AG04450 (cell line): Measurements from ENCODE around the gene FAM110D. TPM values are rescaled to one million over a fixed set of nuclear protein-coding genes. Genes with fewer than 3 reads are reported as not detected.

Source experiments
- CTCF ChIA-PET: fragments of 300-600, 350-600 bp; formaldehyde crosslinking; extraction: SDS; loops from one replicate; lab custom pipeline; 2022; ENCODE audit warnings: antibody characterized with exemption, inconsistent platforms; lab: Charles Lee
- POLR2A ChIA-PET: fragments of 350-600 bp; formaldehyde crosslinking; extraction: SDS; loops from one replicate; lab custom pipeline; 2021; ENCODE audit warnings: antibody characterized with exemption, inconsistent platforms; lab: Yijun Ruan, JAX
- DNase-seq: peaks from one replicate; pipeline ENCODE4 v3.0.0-alpha.2; 2011; ENCODE audit warnings: low read depth, low spot score
- H3K27ac ChIP-seq: one replicate; pipeline ENCODE4 v1.5.1; 2012; ENCODE audit warnings: low read depth, low read length, control low read depth
- H3K27me3 ChIP-seq: one replicate; pipeline ENCODE4 v1.6.0; 2012; ENCODE audit warnings: low read length; ENCODE audit not compliant: control insufficient read depth, insufficient read depth
- H3K4me3 ChIP-seq: 2 replicates; pipeline ENCODE4 v1.5.1; 2011; ENCODE audit warnings: mild to moderate bottlenecking, low read depth, low read length, control low read depth
- H3K9me3 ChIP-seq: 2 replicates; pipeline ENCODE4 v1.5.1; 2012; ENCODE audit warnings: low read length; ENCODE audit not compliant: control insufficient read depth, insufficient read depth
- polyA plus RNA-seq: library from polyadenylated mRNA; depleted of rRNA; stranded (reverse); fragments of >200 nt; gene quantifications from 2 replicates; pipeline ENCODE4 v1.2.3, GENCODE V29; 2011
- TF ChIP-seq, protein P1 (sequence below): IDR thresholded peaks from 2 replicates; pipeline ENCODE4 v1.5.1; 2011; ENCODE audit warnings: low read depth, low read length, control low read depth, inconsistent platforms

The FAM110D gene
- polyA plus RNA-seq, 1 experiment: not detected

GRCh38 chr1:26184086-26184485, 25.2 kb downstream of the FAM110D start:
- CTCF ChIA-PET: no interaction called here
- no peak overlapping the region for H3K4me3 ChIP-seq
- H3K27me3 ChIP-seq: peaks cover 9% of the 10 kb centered on the region
- DNase-seq: no peak
- H3K27ac ChIP-seq: no peak overlapping the region
- H3K9me3 ChIP-seq: no peaks in the 10 kb centered on the region
- TF ChIP-seq, protein P1, sequence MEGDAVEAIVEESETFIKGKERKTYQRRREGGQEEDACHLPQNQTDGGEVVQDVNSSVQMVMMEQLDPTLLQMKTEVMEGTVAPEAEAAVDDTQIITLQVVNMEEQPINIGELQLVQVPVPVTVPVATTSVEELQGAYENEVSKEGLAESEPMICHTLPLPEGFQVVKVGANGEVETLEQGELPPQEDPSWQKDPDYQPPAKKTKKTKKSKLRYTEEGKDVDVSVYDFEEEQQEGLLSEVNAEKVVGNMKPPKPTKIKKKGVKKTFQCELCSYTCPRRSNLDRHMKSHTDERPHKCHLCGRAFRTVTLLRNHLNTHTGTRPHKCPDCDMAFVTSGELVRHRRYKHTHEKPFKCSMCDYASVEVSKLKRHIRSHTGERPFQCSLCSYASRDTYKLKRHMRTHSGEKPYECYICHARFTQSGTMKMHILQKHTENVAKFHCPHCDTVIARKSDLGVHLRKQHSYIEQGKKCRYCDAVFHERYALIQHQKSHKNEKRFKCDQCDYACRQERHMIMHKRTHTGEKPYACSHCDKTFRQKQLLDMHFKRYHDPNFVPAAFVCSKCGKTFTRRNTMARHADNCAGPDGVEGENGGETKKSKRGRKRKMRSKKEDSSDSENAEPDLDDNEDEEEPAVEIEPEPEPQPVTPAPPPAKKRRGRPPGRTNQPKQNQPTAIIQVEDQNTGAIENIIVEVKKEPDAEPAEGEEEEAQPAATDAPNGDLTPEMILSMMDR: no peak
- POLR2A ChIA-PET: no interaction called here

DNA sequence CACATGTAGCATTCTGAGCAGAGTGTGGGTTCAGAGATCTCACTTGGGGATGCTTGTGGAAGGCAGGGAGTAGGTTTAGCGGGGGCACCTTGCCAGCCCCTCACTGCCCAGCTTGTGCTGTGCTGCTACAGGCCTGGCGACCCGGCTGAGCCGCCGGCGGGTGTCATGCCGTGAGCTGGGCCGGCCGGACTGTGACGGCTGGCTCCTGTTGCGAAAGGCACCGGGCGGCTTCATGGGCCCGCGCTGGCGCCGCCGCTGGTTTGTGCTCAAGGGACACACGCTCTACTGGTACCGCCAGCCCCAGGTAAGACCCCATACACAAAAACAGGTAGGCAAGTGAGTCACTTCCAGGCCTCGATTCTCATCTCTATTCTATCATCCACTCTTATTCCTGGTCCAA, 26.0 kb downstream of the FAM110D start:
- Histone ChIP-seq H3K27me3 (peaks cover 5% of the 10 kb centered on the region), H3K9me3 (no peaks in the 10 kb centered on the region), H3K4me3 (no peak overlapping the region), H3K27ac (no peak overlapping the region)
- TF ChIP-seq, protein P1: no peak
- ChIA-PET CTCF (no interaction called here), POLR2A (no interaction called here)
- DNase-seq: no peak

DNA sequence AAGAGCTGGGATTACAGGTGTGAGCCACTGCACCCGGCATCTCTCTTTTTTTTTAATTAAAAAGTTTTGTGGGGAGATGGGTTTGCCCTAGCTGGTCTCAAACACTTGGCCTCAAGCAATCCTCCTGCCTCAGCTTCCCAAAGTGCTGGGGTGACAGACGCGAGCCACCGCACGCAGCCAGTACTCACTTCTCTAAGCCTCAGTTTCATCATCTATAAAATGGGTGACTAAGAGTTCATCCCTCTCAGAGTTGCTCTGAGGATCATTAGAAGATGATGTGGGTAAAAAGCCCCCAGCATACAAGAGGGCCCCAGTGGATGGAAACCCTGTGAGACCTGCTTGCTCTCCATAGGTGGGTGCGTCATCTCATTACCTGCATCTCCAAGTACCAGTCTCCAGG, 29.0 kb downstream of the FAM110D start:
- H3K9me3 ChIP-seq: no peaks in the 10 kb centered on the region
- H3K27me3 ChIP-seq: peaks cover 6% of the 10 kb centered on the region
- no peak overlapping the region for H3K4me3 ChIP-seq
- CTCF ChIA-PET: no interaction called here
- POLR2A ChIA-PET: interaction anchor here (0.6 kb wide), 1 partner anchor 11 kb away, joined by 3 read pairs; no protein-coding TSS in a partner anchor
- TF ChIP-seq, protein P1: no peak
- no peak overlapping the region for H3K27ac ChIP-seq
- no peak for DNase-seq

- POLR2A ChIA-PET: no interaction called here
- CTCF ChIA-PET: no interaction called here
- Histone ChIP-seq H3K9me3 (no peaks in the 10 kb centered on the region), H3K27me3 (peaks cover 11% of the 10 kb centered on the region), H3K27ac (no peak overlapping the region), H3K4me3 (no peak overlapping the region)
- TF ChIP-seq, protein P1: no peak
- no peak for DNase-seq
Measured at GRCh38 chr1:26188477-26188876, 29.6 kb downstream of the FAM110D start.

- Histone ChIP-seq H3K27me3 (peaks cover 11% of the 10 kb centered on the region), H3K4me3 (no peak overlapping the region), H3K9me3 (no peaks in the 10 kb centered on the region), H3K27ac (no peak overlapping the region)
- POLR2A ChIA-PET: no interaction called here
- DNase-seq: no peak
- CTCF ChIA-PET: interaction anchor here (0.5 to 1.5 kb wide), 3 partner anchors 86 to 857 kb away, joined by 3 to 4 read pairs (median 4); no protein-coding TSS in a partner anchor
- TF ChIP-seq, protein P1: no peak
Measured at GRCh38 chr1:26189331-26189730, 30.5 kb downstream of the FAM110D start.
